HG03103 (cell line): ENCODE measurements around the gene SYTL3.

Source experiments
- ATAC-seq: cut with Tn5 transposase; IDR thresholded peaks from one replicate; pipeline ENCODE4 v1.9.1; 2021; ENCODE audit warnings: low read depth; ENCODE audit not compliant: unreplicated experiment

SYTL3 gene

GRCh38 chr6:158756977-158757752, 107.3 kb downstream of the SYTL3 start:
- no peak for ATAC-seq

DNA sequence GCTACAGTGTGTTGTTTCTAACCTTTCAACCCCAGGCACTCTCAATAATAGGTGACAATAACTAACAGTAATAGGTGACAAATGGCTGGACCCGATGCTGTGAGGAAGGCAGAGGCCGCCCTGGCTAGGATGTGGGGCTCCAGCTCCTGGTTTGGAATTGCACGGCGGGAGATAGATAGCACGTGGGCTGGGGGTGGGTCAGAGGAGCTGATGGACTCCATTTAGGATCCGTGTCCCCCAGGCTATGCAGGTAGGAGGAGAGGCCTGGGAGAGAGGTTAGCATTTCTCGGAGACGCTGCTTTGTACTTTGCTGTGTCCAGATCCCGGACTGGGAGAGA, 107.9 kb downstream of the SYTL3 start:
- ATAC-seq = no peak

DNA sequence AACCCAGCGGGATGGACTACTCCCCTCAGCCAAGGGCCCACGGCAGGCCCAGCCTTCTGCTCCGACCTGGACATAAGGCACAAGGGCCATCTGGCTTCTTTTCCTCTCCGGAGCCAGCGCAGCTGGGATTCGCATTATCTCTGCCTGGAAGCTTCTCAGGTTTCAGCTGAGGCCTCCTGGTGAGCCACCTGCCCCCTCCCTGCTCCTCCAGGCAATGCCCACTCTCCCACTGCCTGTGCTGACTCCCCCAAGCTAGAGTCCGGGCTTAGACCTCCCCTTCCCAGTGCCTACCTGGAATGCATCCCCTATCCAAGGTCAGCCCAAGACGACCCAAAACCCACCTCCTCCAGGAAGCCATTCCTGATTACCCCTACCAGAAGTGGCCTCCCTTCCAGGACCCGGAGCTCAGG, 108.6 kb downstream of the SYTL3 start:
- no peak for ATAC-seq

- ATAC-seq = no peak
Observed at GRCh38 chr6:158758941-158759479, 109.2 kb downstream of the SYTL3 start.

DNA sequence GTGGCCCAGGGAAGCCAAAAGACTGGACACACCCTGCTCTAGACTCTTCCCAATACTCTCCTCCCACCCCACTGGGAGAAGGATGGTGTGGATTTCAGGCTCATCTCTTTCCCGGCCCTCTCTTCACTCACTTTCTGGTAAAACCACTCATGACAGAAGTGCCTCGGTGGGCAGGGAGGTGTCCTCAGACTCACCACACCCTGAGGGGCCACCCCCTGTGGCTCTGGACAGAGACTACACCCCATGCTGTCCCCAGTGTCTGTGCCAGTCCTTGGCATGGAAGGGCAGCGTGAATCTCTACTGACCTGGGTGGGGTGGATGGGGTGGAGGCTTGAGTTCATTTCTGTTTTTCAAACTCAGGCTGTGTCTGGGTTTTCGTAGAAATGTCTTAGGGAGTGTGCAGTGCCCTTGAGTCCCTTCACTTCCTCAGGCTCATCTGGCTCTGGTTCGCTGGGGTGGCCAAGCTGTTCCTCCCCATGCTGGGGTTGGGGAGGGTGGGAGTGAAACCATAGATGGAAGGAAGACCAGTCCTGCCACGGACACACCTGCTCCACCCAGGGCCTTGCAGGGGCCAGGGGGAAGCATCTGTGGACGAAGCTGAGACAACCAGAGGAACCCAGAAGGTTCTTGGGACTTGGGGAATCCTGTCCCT, 110.2 kb downstream of the SYTL3 start:
- no peak for ATAC-seq

GRCh38 chr6:158760618-158761250, 110.9 kb downstream of the SYTL3 start:
- ATAC-seq = no peak

DNA sequence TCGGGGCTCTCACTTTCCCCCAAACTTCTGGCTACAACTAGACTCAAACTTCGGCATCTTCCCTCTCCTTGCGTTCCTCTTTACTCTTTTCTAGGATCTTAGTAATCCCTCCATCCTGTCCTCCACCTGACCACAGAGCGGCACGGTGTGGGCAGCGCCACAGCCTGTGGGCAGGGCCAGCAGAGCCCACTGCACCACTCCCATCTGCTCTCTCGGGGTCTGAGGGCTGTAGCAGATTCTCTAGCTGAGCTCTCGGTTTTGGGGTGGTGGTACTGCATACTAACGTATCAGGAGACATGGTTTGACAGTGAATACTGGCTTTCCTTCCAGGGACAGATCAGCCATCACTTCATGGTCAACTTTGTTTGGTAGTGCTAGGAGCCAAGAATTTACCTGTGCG, 111.9 kb downstream of the SYTL3 start:
- no peak for ATAC-seq

DNA sequence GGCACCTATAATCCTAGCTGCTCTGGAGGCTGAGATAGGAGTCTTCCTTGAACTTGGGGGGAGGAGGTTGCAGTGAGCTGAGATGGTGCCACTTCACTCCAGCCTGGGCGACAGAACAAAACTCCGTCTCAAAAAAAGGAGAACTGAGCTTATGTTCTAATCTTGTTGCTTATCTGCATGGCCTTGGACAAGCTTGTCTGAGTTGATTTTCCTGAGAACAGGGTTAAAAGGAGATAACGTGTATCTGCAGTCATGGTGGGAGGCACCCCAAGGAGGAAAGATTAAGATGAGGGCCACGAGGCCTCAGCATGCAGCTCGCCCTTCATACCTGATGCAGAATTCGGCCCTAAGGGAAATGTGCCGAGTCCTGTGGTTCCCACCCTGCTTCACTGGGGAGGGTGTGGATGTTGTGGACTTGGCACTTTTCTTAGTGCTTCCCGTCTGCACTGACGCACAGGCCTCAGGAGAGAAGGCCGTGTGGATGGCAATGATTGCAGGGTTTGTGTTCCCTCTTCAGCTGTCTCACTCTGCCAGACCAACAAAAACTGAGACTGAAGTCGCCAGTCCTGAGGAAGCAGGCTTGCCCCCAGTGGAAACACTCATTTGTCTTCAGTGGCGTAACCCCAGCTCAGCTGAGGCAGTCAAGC, 113.1 kb downstream of the SYTL3 start:
- no peak for ATAC-seq

- no peak for ATAC-seq
Observed at GRCh38 chr6:158763434-158764182, 113.8 kb downstream of the SYTL3 start.

DNA sequence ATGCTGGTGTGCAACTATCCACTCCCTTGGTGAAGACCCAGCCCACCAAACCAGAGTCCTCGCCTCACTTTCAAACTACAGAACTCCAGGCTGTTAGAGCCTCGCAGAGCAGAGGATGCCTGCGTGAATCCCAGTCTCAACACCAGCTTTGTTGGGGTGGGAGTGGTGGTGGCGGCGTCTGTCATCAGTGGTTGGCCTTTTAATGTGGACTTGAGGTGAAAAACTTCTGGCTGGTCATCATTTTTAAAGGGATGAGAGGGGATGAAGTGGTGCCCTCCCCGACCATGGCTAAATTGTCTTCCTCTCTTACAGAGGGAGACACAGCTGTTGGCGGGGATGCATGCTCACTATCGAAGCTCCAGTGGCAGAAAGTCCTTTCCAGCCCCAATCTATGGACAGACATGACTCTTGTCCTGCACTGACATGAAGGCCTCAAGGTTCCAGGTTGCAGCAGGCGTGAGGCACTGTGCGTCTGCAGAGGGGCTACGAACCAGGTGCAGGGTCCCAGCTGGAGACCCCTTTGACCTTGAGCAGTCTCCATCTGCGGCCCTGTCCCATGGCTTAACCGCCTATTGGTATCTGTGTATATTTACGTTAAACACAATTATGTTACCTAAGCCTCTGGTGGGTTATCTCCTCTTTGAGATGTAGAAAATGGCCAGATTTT, 114.5 kb downstream of the SYTL3 start:
- no peak for ATAC-seq

GRCh38 chr6:158764926-158765325, 115.1 kb downstream of the SYTL3 start:
- no peak for ATAC-seq

GRCh38 chr6:158765499-158766068, 115.7 kb downstream of the SYTL3 start:
- ATAC-seq = no peak

DNA sequence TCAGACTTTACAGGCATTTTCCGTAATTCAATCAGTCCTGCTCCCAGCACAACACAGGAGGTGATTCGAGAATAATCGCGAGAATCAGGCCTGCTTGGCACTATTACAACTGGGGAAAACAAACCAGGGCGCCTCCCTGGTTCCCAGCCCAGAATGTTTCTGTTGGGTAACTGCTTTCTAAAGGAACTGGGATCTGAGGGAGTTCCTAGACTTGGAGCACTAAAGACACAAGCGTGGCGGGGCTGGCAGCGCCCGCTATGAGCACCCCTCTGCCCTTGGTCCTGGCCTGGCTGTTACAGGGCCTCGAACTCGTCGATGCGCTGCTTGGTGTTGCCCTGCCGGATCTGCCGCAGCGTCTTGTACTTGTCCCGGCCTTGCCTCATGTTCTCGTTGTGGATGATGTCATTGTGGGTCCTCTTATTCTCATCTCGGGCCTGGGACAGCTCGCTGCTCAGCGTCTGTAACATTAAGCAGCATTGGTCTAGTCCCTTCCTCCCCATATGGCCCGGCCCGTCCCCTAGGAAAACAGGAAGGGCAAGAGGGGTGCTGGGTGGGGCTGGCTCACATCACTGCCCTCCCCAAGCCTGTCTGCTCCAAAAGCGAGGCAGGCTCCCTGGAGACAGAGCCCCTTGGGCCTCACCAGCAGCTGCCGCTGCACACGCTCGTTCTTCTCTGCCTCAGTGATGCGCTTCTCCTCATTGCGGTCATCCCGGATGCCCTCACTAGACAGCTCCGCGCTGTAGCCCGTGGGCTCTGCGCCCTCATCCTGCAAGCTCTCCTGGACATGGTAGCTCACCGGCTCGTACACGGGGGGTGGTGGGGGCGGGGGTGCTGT, 117.0 kb downstream of the SYTL3 start:
- no peak for ATAC-seq

DNA sequence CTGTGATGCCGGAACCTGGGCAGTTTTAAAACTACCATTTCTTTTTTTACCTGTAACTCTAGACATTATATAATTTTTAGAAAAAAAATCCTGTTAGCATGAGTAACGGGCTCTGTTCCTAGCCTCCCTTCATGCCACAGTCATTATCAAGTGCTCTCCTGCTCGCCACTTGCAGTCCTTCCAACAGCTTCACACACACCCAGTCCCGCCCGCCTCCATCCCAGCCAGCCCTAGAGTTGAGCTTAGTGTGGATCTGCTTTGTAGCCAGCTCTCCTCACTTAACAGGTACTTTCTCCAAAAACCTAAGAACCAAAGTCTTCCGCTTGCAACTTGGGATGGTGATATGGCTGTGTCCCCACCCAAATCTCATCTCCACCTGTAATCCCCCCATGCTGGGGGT, 117.9 kb downstream of the SYTL3 start:
- no peak for ATAC-seq

GRCh38 chr6:158768436-158768835, 118.6 kb downstream of the SYTL3 start:
- ATAC-seq = no peak

- no peak for ATAC-seq
Observed at GRCh38 chr6:158769234-158769770, 119.4 kb downstream of the SYTL3 start.

- ATAC-seq = no peak
Observed at GRCh38 chr6:158769771-158770432, 120.0 kb downstream of the SYTL3 start.
